Ectodermal cell (in vitro differentiated cells): Measurements from ENCODE around the gene PLPP6.
"Not testable (repeated sequence)": the region's sequence is repeated elsewhere in the genome, so short reads cannot be mapped to it uniquely, and the experiment has no call there.

Experiments used
- H3K27ac ChIP-seq: 2 replicates; pipeline ENCODE4 v1.7.0; 2013; ENCODE audit warnings: mild to moderate bottlenecking, low read depth, low read length; ENCODE audit not compliant: insufficient read depth, poor library complexity, severe bottlenecking
- H3K27me3 ChIP-seq: 2 replicates; pipeline ENCODE4 v1.7.0; 2013; ENCODE audit warnings: mild to moderate bottlenecking, low read length; ENCODE audit not compliant: insufficient read depth, control insufficient read depth, poor library complexity, severe bottlenecking
- H3K36me3 ChIP-seq: one replicate; pipeline ENCODE4 v1.7.0; 2013; ENCODE audit warnings: low read length; ENCODE audit not compliant: control insufficient read depth, insufficient read depth
- H3K4me1 ChIP-seq: one replicate; pipeline ENCODE4 v1.7.0; 2013; ENCODE audit warnings: low read length; ENCODE audit not compliant: control insufficient read depth, insufficient read depth
- H3K4me3 ChIP-seq: 2 replicates; pipeline ENCODE4 v1.7.0; 2013; ENCODE audit warnings: low read depth, low read length, control low read depth; ENCODE audit not compliant: insufficient read depth
- H3K9me3 ChIP-seq: 2 replicates; pipeline ENCODE4 v1.7.0; 2013; ENCODE audit warnings: mild to moderate bottlenecking, low read length, moderate library complexity; ENCODE audit not compliant: control insufficient read depth
- WGBS, 2 experiments: methylation state at CpG; one replicate each; pipeline ENCODE4 v1.1.7; 2013; ENCODE audit warnings: missing lambda C conversion rate in 2 of 2; 5-methylcytosine and 5-hydroxymethylcytosine counted together

PLPP6 gene

GRCh38 chr9:4638968-4639367 is 23.1 kb upstream of the PLPP6 start:
- Histone ChIP-seq H3K36me3 (no peaks in the 10 kb centered on the region), H3K27ac (no peak overlapping the region), H3K27me3 (no peaks in the 10 kb centered on the region), H3K4me1 (no peaks in the 10 kb centered on the region), H3K4me3 (no peak overlapping the region), H3K9me3 (peaks cover 2% of the 10 kb centered on the region)
- WGBS, 2 experiments = 78 to 80% methylated on average over 3 of the region's 3 CpGs

GRCh38 chr9:4639420-4639819 is 22.7 kb upstream of the PLPP6 start:
- H3K36me3 ChIP-seq = no peaks in the 10 kb centered on the region
- H3K4me1 ChIP-seq = no peaks in the 10 kb centered on the region
- WGBS, 2 experiments = 74 to 86% methylated on average over 1 to 2 of the region's 2 CpGs
- H3K9me3 ChIP-seq = peaks cover 2% of the 10 kb centered on the region
- no peak overlapping the region for H3K4me3 ChIP-seq
- H3K27ac ChIP-seq = no peak overlapping the region
- H3K27me3 ChIP-seq = no peaks in the 10 kb centered on the region

- Histone ChIP-seq H3K4me1 (no peaks in the 10 kb centered on the region), H3K27me3 (no peaks in the 10 kb centered on the region), H3K9me3 (peaks cover 2% of the 10 kb centered on the region), H3K27ac (no peak overlapping the region), H3K4me3 (no peak overlapping the region), H3K36me3 (no peaks in the 10 kb centered on the region)
- 56% methylated on average over 2 of the region's 2 CpGs for WGBS, 2 experiments
These were observed 22.1 kb upstream of the PLPP6 start for GRCh38 chr9:4640027-4640426.

GRCh38 chr9:4642351-4642750 is 19.7 kb upstream of the PLPP6 start:
- no peaks in the 10 kb centered on the region for H3K27me3 ChIP-seq
- H3K27ac ChIP-seq = no peak overlapping the region
- H3K36me3 ChIP-seq = no peaks in the 10 kb centered on the region
- H3K9me3 ChIP-seq = no peaks in the 10 kb centered on the region
- H3K4me3 ChIP-seq = no peak overlapping the region
- no peaks in the 10 kb centered on the region for H3K4me1 ChIP-seq
- WGBS, 2 experiments = 86 to 95% methylated on average over 2 of the region's 2 CpGs

- 89 to 91% methylated on average over 9 of the region's 9 CpGs for WGBS, 2 experiments
- no peak overlapping the region for H3K27ac ChIP-seq
- no peaks in the 10 kb centered on the region for H3K27me3 ChIP-seq
- H3K9me3 ChIP-seq = no peaks in the 10 kb centered on the region
- no peaks in the 10 kb centered on the region for H3K4me1 ChIP-seq
- H3K4me3 ChIP-seq = no peak overlapping the region
- H3K36me3 ChIP-seq = no peaks in the 10 kb centered on the region
These were observed 8.0 kb upstream of the PLPP6 start for GRCh38 chr9:4654084-4654483.

GRCh38 chr9:4654538-4654937 is 7.6 kb upstream of the PLPP6 start:
- H3K27me3 ChIP-seq = no peaks in the 10 kb centered on the region
- H3K4me3 ChIP-seq = no peak overlapping the region
- no peaks in the 10 kb centered on the region for H3K4me1 ChIP-seq
- H3K36me3 ChIP-seq = no peaks in the 10 kb centered on the region
- WGBS, 2 experiments = 75 to 76% methylated on average over 10 of the region's 10 CpGs
- no peaks in the 10 kb centered on the region for H3K9me3 ChIP-seq
- no peak overlapping the region for H3K27ac ChIP-seq

GRCh38 chr9:4656196-4656595 is 5.9 kb upstream of the PLPP6 start:
- 85 to 91% methylated on average over 2 of the region's 3 CpGs for WGBS, 2 experiments
- H3K27me3 ChIP-seq, H3K27ac ChIP-seq, H3K4me1 ChIP-seq, H3K36me3 ChIP-seq, H3K9me3 ChIP-seq, H3K4me3 ChIP-seq: not testable (repeated sequence)

- no peaks in the 10 kb centered on the region for H3K9me3 ChIP-seq
- no peak overlapping the region for H3K27ac ChIP-seq
- H3K4me1 ChIP-seq = no peaks in the 10 kb centered on the region
- WGBS, 2 experiments = 43 to 50% methylated on average over 2 of the region's 3 CpGs
- no peaks in the 10 kb centered on the region for H3K36me3 ChIP-seq
- no peak overlapping the region for H3K4me3 ChIP-seq
- H3K27me3 ChIP-seq = no peaks in the 10 kb centered on the region
These were observed 5.5 kb upstream of the PLPP6 start for GRCh38 chr9:4656621-4657020.

DNA sequence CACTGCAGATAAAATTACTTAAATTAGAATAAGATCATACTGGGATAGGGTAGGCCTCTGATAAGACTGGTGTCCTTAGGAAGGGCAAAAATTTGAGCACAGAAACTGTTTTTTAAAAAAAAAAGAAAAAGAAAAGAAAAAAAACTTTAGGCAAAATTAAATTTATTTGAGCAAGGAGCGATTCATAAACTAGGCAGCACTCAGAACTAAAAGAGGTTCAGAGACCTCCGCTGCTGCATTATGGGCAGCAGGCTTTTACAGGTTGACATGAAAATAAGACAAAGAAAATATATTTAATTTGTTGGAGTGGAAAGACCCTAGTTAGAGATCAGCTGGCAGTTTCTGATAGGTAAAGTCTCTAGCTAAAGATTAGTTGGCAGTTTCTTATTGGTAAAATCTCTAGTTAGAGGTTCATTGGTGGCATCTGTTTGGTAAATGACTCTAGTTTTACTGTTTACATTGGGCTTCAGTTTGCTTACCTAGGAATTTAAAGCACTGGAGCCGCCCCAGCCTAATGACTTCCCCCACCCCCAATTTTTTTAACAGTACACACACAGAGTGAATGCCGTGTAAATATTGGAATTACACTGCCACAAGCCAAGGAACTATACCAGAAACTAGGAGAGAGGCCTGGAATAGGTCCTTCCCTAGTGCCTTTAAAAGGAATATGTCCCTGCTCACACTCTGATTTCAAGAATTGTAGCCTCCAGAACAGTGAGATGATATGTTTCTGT is 4.5 kb upstream of the PLPP6 start:
- 90 to 93% methylated on average over 4 of the region's 4 CpGs for WGBS, 2 experiments
- H3K4me3 ChIP-seq = no peak overlapping the region
- H3K27ac ChIP-seq = no peak overlapping the region
- no peaks in the 10 kb centered on the region for H3K27me3 ChIP-seq
- no peaks in the 10 kb centered on the region for H3K36me3 ChIP-seq
- no peaks in the 10 kb centered on the region for H3K4me1 ChIP-seq
- no peaks in the 10 kb centered on the region for H3K9me3 ChIP-seq

DNA sequence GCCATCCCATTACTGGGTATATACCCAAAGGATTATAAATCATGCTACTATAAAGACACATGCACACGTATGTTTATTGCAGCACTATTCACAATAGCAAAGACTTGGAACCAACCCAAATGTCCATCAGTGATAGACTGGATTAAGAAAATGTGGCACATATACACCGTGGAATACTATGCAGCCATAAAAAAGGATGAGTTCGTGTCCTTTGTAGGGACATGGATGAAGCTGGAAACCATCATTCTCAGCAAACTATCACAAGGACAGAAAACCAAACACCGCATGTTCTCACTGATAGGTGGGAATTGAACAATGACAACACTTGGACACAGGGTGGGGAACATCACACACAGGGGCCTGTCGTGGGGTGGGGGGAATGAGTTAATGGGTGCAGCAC is 1.4 kb upstream of the PLPP6 start:
- peaks cover 10% of the 10 kb centered on the region for H3K4me1 ChIP-seq
- H3K27ac ChIP-seq, H3K9me3 ChIP-seq, H3K36me3 ChIP-seq, H3K4me3 ChIP-seq, H3K27me3 ChIP-seq: not testable (repeated sequence)
- 80 to 96% methylated on average over 1 to 4 of the region's 5 CpGs for whole genome bisulfite sequencing, 2 experiments

- Histone ChIP-seq H3K27ac (no peak overlapping the region), H3K4me3 (no peak overlapping the region), H3K27me3 (peaks cover 8% of the 10 kb centered on the region), H3K9me3 (no peaks in the 10 kb centered on the region), H3K36me3 (no peaks in the 10 kb centered on the region), H3K4me1 (peaks cover 10% of the 10 kb centered on the region)
- 98 to 100% methylated on average over 1 of the region's 1 CpG for WGBS, 2 experiments
These were observed 929 bp upstream of the PLPP6 start for GRCh38 chr9:4661165-4661564.
